HG03558 (cell line): ENCODE data around the gene ABCB8.

ENCODE experiments used
- ATAC-seq: cut with Tn5 transposase; IDR thresholded peaks from one replicate; pipeline ENCODE4 v1.9.1; 2021; ENCODE audit warnings: moderate number of reproducible peaks; ENCODE audit not compliant: unreplicated experiment; ENCODE audit errors: extremely low read depth

Gene ABCB8

GRCh38 chr7:151095123-151095797 lies 67.0 kb downstream of the ABCB8 start:
- no peak for ATAC-seq

GRCh38 chr7:151095828-151096475 lies 67.7 kb downstream of the ABCB8 start:
- no peak for ATAC-seq
